Measurements from ENCODE around the gene ATP6AP1.

The ATP6AP1 gene

GRCh38 chrX:154436983-154437752, 8.7 kb downstream of the ATP6AP1 start, which contains the start of gene GDI1:
TSS of gene GDI1 (plus strand) at chrX:154437154. CDS start at chrX:154437255, 101 bp downstream.
- peak within 1 kb of the TSS; percentile 55 for H3K27ac ChIP-seq (ENCODE audit: low read length)
- TF ChIP-seq CTCF (IDR thresholded peaks at IDR 0.05; ENCODE audit: low read depth, low read length) (no peak), EZH2phosphoT487 (IDR thresholded peaks at IDR 0.05; ENCODE audit: low read depth) (no peak)
- H2AFZ ChIP-seq (ENCODE audit: low read depth, low read length): no peak within 1 kb of the TSS
- H3K4me1 ChIP-seq (ENCODE audit: low read length): peaks cover 9% of the 10 kb centered on the region
- no peaks in the 10 kb centered on the region for H3K9me3 ChIP-seq (ENCODE audit: insufficient read depth, low read length)
- H3K4me2 ChIP-seq (ENCODE audit: low read length): peak within 1 kb of the TSS; percentile 92
- peaks cover 12% of the 10 kb centered on the region for H3K36me3 ChIP-seq (replicated peaks; ENCODE audit: low read depth, low read length)
- H3K27me3 ChIP-seq (ENCODE audit: low read depth, low read length): no peaks in the 10 kb centered on the region
- peaks cover 21% of the 10 kb centered on the region for H3K79me2 ChIP-seq (ENCODE audit: low read length)
- peak within 1 kb of the TSS; percentile 75 for H3K9ac ChIP-seq (ENCODE audit: low read length)
- no peaks in the 10 kb centered on the region for H4K20me1 ChIP-seq (ENCODE audit: insufficient read depth, low read length)
- peak within 1 kb of the TSS; percentile 93 for H3K4me3 ChIP-seq (ENCODE audit: low read length)

GRCh38 chrX:154437971-154438893, 9.8 kb downstream of the ATP6AP1 start:
- Histone ChIP-seq H3K36me3 (replicated peaks; ENCODE audit: low read depth, low read length) (peaks cover 12% of the 10 kb centered on the region), H3K4me2 (ENCODE audit: low read length) (peak overlapping the region; percentile 92), H3K27me3 (ENCODE audit: low read depth, low read length) (no peaks in the 10 kb centered on the region), H3K9me3 (ENCODE audit: insufficient read depth, low read length) (no peaks in the 10 kb centered on the region), H3K9ac (ENCODE audit: low read length) (peak overlapping the region; percentile 75), H2AFZ (ENCODE audit: low read depth, low read length) (no peak overlapping the region), H3K79me2 (ENCODE audit: low read length) (peaks cover 21% of the 10 kb centered on the region), H3K4me3 (ENCODE audit: low read length) (peak overlapping the region; percentile 93), H4K20me1 (ENCODE audit: insufficient read depth, low read length) (no peaks in the 10 kb centered on the region), H3K27ac (ENCODE audit: low read length) (no peak overlapping the region), H3K4me1 (ENCODE audit: low read length) (peaks cover 9% of the 10 kb centered on the region)
- TF ChIP-seq CTCF (IDR thresholded peaks at IDR 0.05; ENCODE audit: low read depth, low read length) (no peak), EZH2phosphoT487 (IDR thresholded peaks at IDR 0.05; ENCODE audit: low read depth) (no peak)

DNA sequence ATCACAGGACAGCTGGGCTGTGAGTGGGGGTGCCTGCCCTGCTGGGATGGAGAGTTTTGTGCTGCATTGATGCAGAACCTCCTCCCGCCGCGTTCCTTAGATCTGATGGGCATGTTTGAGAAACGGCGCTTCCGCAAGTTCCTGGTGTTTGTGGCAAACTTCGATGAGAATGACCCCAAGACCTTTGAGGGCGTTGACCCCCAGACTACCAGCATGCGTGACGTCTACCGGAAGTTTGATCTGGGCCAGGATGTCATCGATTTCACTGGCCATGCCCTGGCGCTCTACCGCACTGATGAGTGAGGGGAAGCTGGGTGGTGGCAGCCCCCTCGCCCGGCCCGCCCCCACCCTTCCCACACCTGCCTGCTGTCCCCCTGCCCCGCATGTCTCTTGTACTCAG, 11.4 kb downstream of the ATP6AP1 start:
- H3K36me3 ChIP-seq (replicated peaks; ENCODE audit: low read depth, low read length): peaks cover 12% of the 10 kb centered on the region
- no peaks in the 10 kb centered on the region for H3K9me3 ChIP-seq (ENCODE audit: insufficient read depth, low read length)

More for the DNA sequence above, 11.4 kb downstream of the ATP6AP1 start:
- H3K9ac ChIP-seq (ENCODE audit: low read length): no peak overlapping the region
- peaks cover 16% of the 10 kb centered on the region for H3K4me1 ChIP-seq (ENCODE audit: low read length)
- H3K79me2 ChIP-seq (ENCODE audit: low read length): peaks cover 28% of the 10 kb centered on the region
- H3K4me2 ChIP-seq (ENCODE audit: low read length): no peak overlapping the region
- H4K20me1 ChIP-seq (ENCODE audit: insufficient read depth, low read length): no peaks in the 10 kb centered on the region
- no peak overlapping the region for H3K4me3 ChIP-seq (ENCODE audit: low read length)
- no peak overlapping the region for H3K27ac ChIP-seq (ENCODE audit: low read length)
- no peaks in the 10 kb centered on the region for H3K27me3 ChIP-seq (ENCODE audit: low read depth, low read length)
- H2AFZ ChIP-seq (ENCODE audit: low read depth, low read length): no peak overlapping the region
- no peak for TF ChIP-seq CTCF (IDR thresholded peaks at IDR 0.05; ENCODE audit: low read depth, low read length)
- TF ChIP-seq EZH2phosphoT487 (IDR thresholded peaks at IDR 0.05; ENCODE audit: low read depth): no peak
